Measurements from ENCODE around the gene UBE2V1. TPM values are rescaled to one million over a fixed set of nuclear protein-coding genes. Genes with fewer than 3 reads are reported as not detected.

UBE2V1 gene
- total and polyA plus RNA-seq, 7 donors: 55.0 to 117 (median 80.4) TPM

DNA sequence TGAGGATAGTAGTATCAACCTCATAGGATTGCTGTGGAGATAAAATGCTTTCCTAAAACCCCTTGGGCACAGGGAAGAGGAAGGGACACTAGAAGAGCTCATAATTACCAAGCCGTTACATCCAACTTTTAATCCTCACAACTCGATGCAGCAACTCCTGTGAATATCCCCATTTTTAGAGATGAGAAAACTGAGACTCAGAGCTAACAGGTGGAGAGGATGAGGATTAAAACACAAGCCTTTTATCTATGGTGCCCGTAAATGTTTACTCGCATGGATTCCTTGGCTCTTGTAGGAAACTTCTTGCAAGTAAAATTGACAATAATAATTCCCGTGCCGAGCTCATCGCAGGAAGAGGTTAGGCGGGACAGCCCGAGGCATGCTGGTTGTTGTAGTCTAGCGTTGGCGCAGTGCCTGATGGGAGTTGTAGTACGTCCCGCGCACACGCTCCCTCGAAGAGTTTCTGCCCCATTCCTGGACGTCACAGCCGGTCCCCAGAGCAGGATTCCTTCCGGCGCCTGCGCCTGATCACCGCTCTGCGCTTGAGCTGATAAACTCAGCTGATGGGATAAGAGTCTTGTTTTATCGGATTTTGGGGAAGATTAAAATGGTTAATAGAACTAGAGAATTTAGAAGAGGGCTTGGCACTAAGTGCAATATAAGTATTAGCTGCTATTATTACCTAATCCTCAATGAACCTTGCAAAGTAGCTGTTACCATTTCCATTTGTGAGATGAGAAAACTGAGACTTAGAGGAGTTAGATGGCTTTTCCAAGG lies 2.8 kb upstream of the UBE2V1 start:
- WGBS, 2 donors: 0% methylated on average over 24 of the region's 24 CpGs
- Histone ChIP-seq H3K9me3 (no peaks in the 10 kb centered on the region), H3K4me1 (peaks cover 0 to 43% (median 36%) of the 10 kb centered on the region in 4 donors), H3K27ac (peak overlapping the region; percentile 81 to 99 (median 91)), H3K27me3 (no peaks in the 10 kb centered on the region), H3K4me3 (peak overlapping the region; percentile 29 to 55 (median 50)), H3K36me3 (no peaks in the 10 kb centered on the region)
- peak; percentile 65 to 92 (median 66) for TF ChIP-seq POLR2AphosphoS5 (IDR thresholded peaks at IDR 0.05)
- TF ChIP-seq, protein P1, sequence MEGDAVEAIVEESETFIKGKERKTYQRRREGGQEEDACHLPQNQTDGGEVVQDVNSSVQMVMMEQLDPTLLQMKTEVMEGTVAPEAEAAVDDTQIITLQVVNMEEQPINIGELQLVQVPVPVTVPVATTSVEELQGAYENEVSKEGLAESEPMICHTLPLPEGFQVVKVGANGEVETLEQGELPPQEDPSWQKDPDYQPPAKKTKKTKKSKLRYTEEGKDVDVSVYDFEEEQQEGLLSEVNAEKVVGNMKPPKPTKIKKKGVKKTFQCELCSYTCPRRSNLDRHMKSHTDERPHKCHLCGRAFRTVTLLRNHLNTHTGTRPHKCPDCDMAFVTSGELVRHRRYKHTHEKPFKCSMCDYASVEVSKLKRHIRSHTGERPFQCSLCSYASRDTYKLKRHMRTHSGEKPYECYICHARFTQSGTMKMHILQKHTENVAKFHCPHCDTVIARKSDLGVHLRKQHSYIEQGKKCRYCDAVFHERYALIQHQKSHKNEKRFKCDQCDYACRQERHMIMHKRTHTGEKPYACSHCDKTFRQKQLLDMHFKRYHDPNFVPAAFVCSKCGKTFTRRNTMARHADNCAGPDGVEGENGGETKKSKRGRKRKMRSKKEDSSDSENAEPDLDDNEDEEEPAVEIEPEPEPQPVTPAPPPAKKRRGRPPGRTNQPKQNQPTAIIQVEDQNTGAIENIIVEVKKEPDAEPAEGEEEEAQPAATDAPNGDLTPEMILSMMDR (IDR thresholded peaks at IDR 0.05): no peak
- no peak for TF ChIP-seq POLR2A (IDR thresholded peaks at IDR 0.05)
- peak in 1 of 4 donors; percentile 53 for TF ChIP-seq EP300 (IDR thresholded peaks at IDR 0.05)
- peak; percentile 99 for DNase-seq
- intact Hi-C loops (cut with DNase I): loop anchor here (10.0 kb wide), 3 partner anchors 189 to 459 kb away; no protein-coding TSS in a partner anchor

DNA sequence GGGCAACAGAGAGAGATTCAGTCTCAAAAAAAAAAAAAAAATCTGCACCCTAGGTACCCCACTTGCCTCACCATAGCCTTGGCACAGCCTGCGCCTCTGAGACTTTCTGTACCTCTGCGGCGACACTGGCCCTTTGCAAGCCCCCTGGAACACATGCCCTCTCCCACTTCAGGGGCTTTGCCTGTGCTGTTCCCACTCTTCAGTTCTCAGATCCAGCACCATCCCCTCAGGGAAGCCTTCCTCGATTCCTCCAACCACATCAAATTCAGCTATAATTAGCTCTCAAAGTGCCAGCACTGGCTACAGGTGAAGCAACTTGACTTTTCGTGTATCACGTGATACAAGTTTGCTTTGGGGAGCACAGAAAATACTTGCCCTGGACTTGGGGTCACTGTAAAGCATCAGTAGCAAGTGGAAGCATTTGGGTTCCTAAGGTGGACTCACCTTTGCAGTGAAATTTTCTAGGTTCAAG lies 2.1 kb upstream of the UBE2V1 start:
- Histone ChIP-seq H3K36me3 (no peaks in the 10 kb centered on the region), H3K27ac (peak overlapping the region; percentile 81 to 99 (median 91)), H3K4me1 (peaks cover 0 to 47% (median 42%) of the 10 kb centered on the region in 4 donors), H3K27me3 (no peaks in the 10 kb centered on the region), H3K9me3 (no peaks in the 10 kb centered on the region), H3K4me3 (peak overlapping the region; percentile 29 to 55 (median 50))
- DNase-seq: no peak
- intact Hi-C loops (cut with DNase I): loop anchor here (10.0 kb wide), 3 partner anchors 190 to 460 kb away; no protein-coding TSS in a partner anchor
- WGBS, 2 donors: 55 to 64% methylated on average over 6 of the region's 6 CpGs
- TF ChIP-seq POLR2AphosphoS5 (IDR thresholded peaks at IDR 0.05) (no peak), EP300 (IDR thresholded peaks at IDR 0.05) (no peak), POLR2A (IDR thresholded peaks at IDR 0.05) (no peak)
- TF ChIP-seq, protein P1 (IDR thresholded peaks at IDR 0.05): no peak

DNA sequence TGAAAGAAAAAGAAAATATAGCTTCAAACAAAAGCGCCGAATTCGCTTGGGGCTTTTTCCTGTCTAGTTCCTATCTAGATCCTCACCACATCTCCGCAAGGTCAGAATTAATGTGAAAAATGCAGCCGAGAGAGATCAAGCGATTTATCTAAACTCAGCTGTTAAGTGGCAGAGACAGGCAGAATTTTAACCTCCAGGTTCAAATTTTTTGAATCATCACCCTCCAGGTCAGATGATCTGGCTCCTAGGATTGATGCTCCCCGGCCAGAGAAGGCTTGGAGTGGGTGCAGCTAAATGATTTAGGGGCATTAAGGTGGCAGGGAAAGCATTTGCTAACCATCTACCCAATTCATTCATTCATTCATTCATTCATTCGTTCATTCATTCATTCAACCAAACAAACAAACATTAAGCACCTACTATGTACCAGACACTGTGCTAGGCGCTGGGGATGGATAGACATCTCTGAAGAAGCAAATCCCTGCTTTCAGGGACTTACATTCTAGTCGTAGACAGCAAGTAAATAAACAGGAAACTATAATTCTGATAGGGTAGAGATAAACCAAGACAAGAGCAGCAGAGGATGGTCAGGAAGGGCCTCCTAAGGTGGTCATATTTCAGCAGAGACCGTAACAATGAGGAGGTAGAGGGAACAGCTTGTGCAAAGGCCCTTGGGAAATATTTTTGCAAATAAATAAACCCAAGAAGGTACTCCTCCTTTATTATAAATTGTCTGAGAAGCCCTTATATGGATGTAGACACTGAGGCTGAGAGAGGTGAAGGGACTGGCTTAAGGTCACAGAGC lies 672 bp upstream of the UBE2V1 start:
- intact Hi-C loops (cut with DNase I): loop anchor here (10.0 kb wide), 3 partner anchors 191 to 461 kb away; no protein-coding TSS in a partner anchor
- H3K27me3 ChIP-seq: no peaks in the 10 kb centered on the region
- H3K9me3 ChIP-seq: no peaks in the 10 kb centered on the region
- no peak for DNase-seq
- TF ChIP-seq EP300 (IDR thresholded peaks at IDR 0.05): no peak
- no peak for TF ChIP-seq POLR2A (IDR thresholded peaks at IDR 0.05)
- peak overlapping the region; percentile 98 to 99 (median 99) for H3K27ac ChIP-seq
- 12 to 16% methylated on average over 11 of the region's 11 CpGs for WGBS, 2 donors
- peaks cover 0 to 61% (median 56%) of the 10 kb centered on the region in 4 donors for H3K4me1 ChIP-seq
- H3K36me3 ChIP-seq: no peaks in the 10 kb centered on the region
- H3K4me3 ChIP-seq: peak overlapping the region; percentile 96 to 99 (median 98)

DNA sequence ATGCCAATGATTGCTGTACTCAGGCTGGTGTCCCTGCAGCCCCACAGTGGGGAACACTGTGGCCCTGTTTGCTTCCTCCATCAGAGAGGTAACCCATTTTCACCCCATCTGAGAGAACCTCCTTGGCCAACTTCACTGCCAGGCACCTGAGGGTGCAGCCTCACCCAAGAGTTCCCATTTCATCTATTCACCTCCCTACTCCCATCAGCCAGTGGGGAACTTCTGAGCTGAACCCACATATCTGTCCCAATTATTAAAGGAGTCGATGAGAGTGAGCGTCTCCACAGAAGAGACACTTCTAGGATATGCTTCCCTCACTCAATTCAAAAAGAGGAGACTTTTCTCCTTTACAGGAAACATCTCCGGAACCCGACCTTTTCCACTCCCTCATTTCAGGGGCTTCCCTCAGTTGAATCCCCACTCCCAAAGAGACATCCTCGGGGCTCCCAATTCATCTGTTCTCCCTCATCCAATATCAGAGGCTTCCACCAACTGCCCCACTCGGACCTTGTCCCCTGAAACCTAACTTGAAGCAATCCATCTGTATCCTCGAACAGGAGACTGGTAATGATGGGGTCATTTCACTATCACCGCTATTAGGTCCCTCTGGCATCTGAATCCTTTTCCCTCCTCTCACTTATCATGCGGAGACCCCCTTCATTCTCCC lies 988 bp downstream of the UBE2V1 start:
- no peak for DNase-seq
- Histone ChIP-seq H3K27me3 (no peaks in the 10 kb centered on the region), H3K27ac (peak overlapping the region; percentile 98 to 99 (median 99)), H3K4me1 (peaks cover 0 to 78% (median 73%) of the 10 kb centered on the region in 4 donors), H3K36me3 (no peaks in the 10 kb centered on the region), H3K4me3 (peak overlapping the region; percentile 96 to 99 (median 98)), H3K9me3 (no peaks in the 10 kb centered on the region)
- WGBS, 2 donors: 14 to 16% methylated on average over 9 of the region's 9 CpGs
- no peak for TF ChIP-seq EP300 (IDR thresholded peaks at IDR 0.05)
- TF ChIP-seq POLR2AphosphoS5 (IDR thresholded peaks at IDR 0.05): no peak
- TF ChIP-seq, protein P1 (IDR thresholded peaks at IDR 0.05): no peak
- no peak for TF ChIP-seq POLR2A (IDR thresholded peaks at IDR 0.05)
- intact Hi-C loops (cut with DNase I): loop anchor here (10.0 kb wide), 3 partner anchors 193 to 463 kb away; no protein-coding TSS in a partner anchor
